Natural killer cell (primary cell): ENCODE results near the gene CAST. TPM values are rescaled to one million over a fixed set of nuclear protein-coding genes. Genes with fewer than 3 reads are reported as not detected.
A peak's percentile ranks its signal among the peaks of the same experiment; 100 is the strongest.

Source experiments
- ATAC-seq, 3 donors: fragments of 150-1000 bp in 2 of 3; fragments of 200-7000 bp in 1 of 3; cut with Tn5 transposase; 1 replicate in 1 of 3; 2 replicates in 2 of 3; pipeline ENCODE4 v1.10.0; 2021; ENCODE audit warnings: mild to moderate bottlenecking in 2 of 3, moderate library complexity in 2 of 3
- DNase-seq, 2 donors: peaks; one replicate each; pipeline versions ENCODE4 v3.0.0 to v3.0.0-alpha.2; 2013 to 2021; ENCODE audit warnings: mixed read lengths in 1 of 2
- H3K27ac ChIP-seq: one replicate; pipeline ENCODE4 v1.5.1; 2013; ENCODE audit warnings: mild to moderate bottlenecking, low read length
- H3K27me3 ChIP-seq: one replicate; pipeline ENCODE4 v1.6.1; 2013; ENCODE audit warnings: low read length; ENCODE audit not compliant: control insufficient read depth, insufficient read depth
- H3K36me3 ChIP-seq: one replicate; pipeline ENCODE4 v1.6.1; 2013; ENCODE audit warnings: low read length; ENCODE audit not compliant: control insufficient read depth, insufficient read depth
- H3K4me1 ChIP-seq: one replicate; pipeline ENCODE4 v1.6.1; 2013; ENCODE audit warnings: low read length; ENCODE audit not compliant: control insufficient read depth, insufficient read depth
- H3K4me3 ChIP-seq: one replicate; pipeline ENCODE4 v1.5.1; 2013; ENCODE audit warnings: low read length
- H3K9me3 ChIP-seq: one replicate; pipeline ENCODE4 v1.6.1; 2013; ENCODE audit warnings: low read length; ENCODE audit not compliant: control insufficient read depth, insufficient read depth
- H3K27ac Mint-ChIP-seq, 2 donors: one replicate each; pipeline ENCODE4 v1.8.0; 2022; ENCODE audit warnings: mild to moderate bottlenecking in 2 of 2, mixed read lengths in 2 of 2, moderate library complexity in 1 of 2
- H3K27me3 Mint-ChIP-seq, 2 donors: one replicate each; pipeline ENCODE4 v1.8.0; 2022; ENCODE audit warnings: low read depth in 2 of 2, mixed read lengths in 2 of 2
- H3K36me3 Mint-ChIP-seq: one replicate; pipeline ENCODE4 v1.8.0; 2022; ENCODE audit warnings: mixed read lengths
- H3K4me1 Mint-ChIP-seq, 2 donors: one replicate each; pipeline ENCODE4 v1.8.0; 2022; ENCODE audit warnings: mixed read lengths in 2 of 2
- H3K4me3 Mint-ChIP-seq: one replicate; pipeline ENCODE4 v1.8.0; 2022; ENCODE audit warnings: mild to moderate bottlenecking, moderate library complexity, mixed read lengths
- H3K9me3 Mint-ChIP-seq, 2 donors: one replicate each; pipeline ENCODE4 v1.8.0; 2022; ENCODE audit warnings: mixed read lengths in 2 of 2
- CTCF ChIP-seq: fragments of 200-600 bp; IDR thresholded peaks from one replicate; pipeline ENCODE4 v1.8.0; 2022; ENCODE audit warnings: antibody characterized with exemption
- WGBS: methylation state at CpG from one replicate; pipeline ENCODE4 v1.1.7; 2013; ENCODE audit warnings: missing lambda C conversion rate; ENCODE audit not compliant: insufficient coverage; 5-methylcytosine and 5-hydroxymethylcytosine counted together
- intact Hi-C: fragments of 100-400 bp; cut with micrococcal nuclease; formaldehyde crosslinking; loops from one replicate; pipeline ENCODE4 v1.14.2; 2022
- total RNA-seq, 4 donors: library from RNA; stranded (reverse); fragments of 120-200 nt in 1 of 4; gene quantifications; one replicate each; pipeline versions ENCODE4 v1.2.3 to v1.2.4, GENCODE V29; 2013 to 2022

The CAST gene
- total RNA-seq, 3 donors from 2014 or later (not counting 1 experiment from before 2014, with no cell fraction given), result 364 to 414 (median 376) TPM

GRCh38 chr5:96654209-96654608, 8.0 kb upstream of the CAST start:
- Mint-ChIP-seq H3K9me3 (no peaks in the 10 kb centered on the region), H3K4me1 (peaks cover 59 to 60% of the 10 kb centered on the region in 2 donors), H3K4me3 (peak overlapping the region; percentile 84), H3K36me3 (no peaks in the 10 kb centered on the region), H3K27me3 (peaks cover 0 to 7% of the 10 kb centered on the region in 2 donors), H3K27ac (peak overlapping the region; percentile 78)
- Histone ChIP-seq H3K27ac (peak overlapping the region; percentile 42), H3K27me3 (no peaks in the 10 kb centered on the region), H3K36me3 (no peaks in the 10 kb centered on the region), H3K4me3 (no peak overlapping the region), H3K4me1 (peaks cover 21% of the 10 kb centered on the region), H3K9me3 (no peaks in the 10 kb centered on the region)
- intact Hi-C loops, result no loop called here
- DNase-seq, result no peak
- no peak for ATAC-seq
- no peak for TF ChIP-seq CTCF
- 36% methylated on average over 3 of the region's 4 CpGs for WGBS

GRCh38 chr5:96655085-96655484, 7.1 kb upstream of the CAST start:
- no peaks in the 10 kb centered on the region for H3K36me3 ChIP-seq
- peak overlapping the region; percentile 84 for H3K4me3 Mint-ChIP-seq
- WGBS, result 96% methylated on average over 3 of the region's 3 CpGs
- DNase-seq, result no peak
- H3K9me3 ChIP-seq, result no peaks in the 10 kb centered on the region
- peaks cover 0 to 7% of the 10 kb centered on the region in 2 donors for H3K27me3 Mint-ChIP-seq
- no peaks in the 10 kb centered on the region for H3K9me3 Mint-ChIP-seq
- H3K27me3 ChIP-seq, result no peaks in the 10 kb centered on the region
- H3K4me3 ChIP-seq, result no peak overlapping the region
- H3K27ac ChIP-seq, result no peak overlapping the region
- H3K4me1 ChIP-seq, result peaks cover 28% of the 10 kb centered on the region
- no peak for ATAC-seq
- TF ChIP-seq CTCF, result no peak
- H3K36me3 Mint-ChIP-seq, result no peaks in the 10 kb centered on the region
- H3K4me1 Mint-ChIP-seq, result peaks cover 63 to 64% of the 10 kb centered on the region in 2 donors
- intact Hi-C loops, result loop anchor here (5.0 kb wide), 1 partner anchor 162 kb away; no protein-coding TSS in a partner anchor
- peak overlapping the region; percentile 78 for H3K27ac Mint-ChIP-seq

GRCh38 chr5:96655506-96655905, 6.7 kb upstream of the CAST start:
- 100% methylated on average over 1 of the region's 1 CpG for WGBS
- TF ChIP-seq CTCF, result no peak
- no peaks in the 10 kb centered on the region for H3K9me3 Mint-ChIP-seq
- Histone ChIP-seq H3K9me3 (no peaks in the 10 kb centered on the region), H3K4me3 (no peak overlapping the region), H3K27ac (peak overlapping the region; percentile 9), H3K27me3 (no peaks in the 10 kb centered on the region), H3K36me3 (no peaks in the 10 kb centered on the region), H3K4me1 (peaks cover 31% of the 10 kb centered on the region)
- DNase-seq (no peak), ATAC-seq (peak in 1 of 3 donors; percentile 46)
- intact Hi-C loops, result loop anchor here (5.0 kb wide), 1 partner anchor 162 kb away; no protein-coding TSS in a partner anchor
- peak overlapping the region; percentile 84 for H3K4me3 Mint-ChIP-seq
- H3K36me3 Mint-ChIP-seq, result no peaks in the 10 kb centered on the region
- H3K27me3 Mint-ChIP-seq, result peaks cover 0 to 7% of the 10 kb centered on the region in 2 donors
- H3K4me1 Mint-ChIP-seq, result peaks cover 68% of the 10 kb centered on the region in 2 donors
- peak overlapping the region; percentile 78 for H3K27ac Mint-ChIP-seq

GRCh38 chr5:96657068-96657467, 5.1 kb upstream of the CAST start:
- peaks cover 39% of the 10 kb centered on the region for H3K4me1 ChIP-seq
- H3K27me3 ChIP-seq, result no peaks in the 10 kb centered on the region
- no peak overlapping the region for H3K27ac ChIP-seq
- Mint-ChIP-seq H3K36me3 (no peaks in the 10 kb centered on the region), H3K27ac (peak overlapping the region; percentile 78), H3K4me1 (peaks cover 75 to 76% of the 10 kb centered on the region in 2 donors), H3K4me3 (peak overlapping the region; percentile 82), H3K9me3 (no peaks in the 10 kb centered on the region), H3K27me3 (peaks cover 0 to 1% of the 10 kb centered on the region in 2 donors)
- intact Hi-C loops, result loop anchor here (5.0 kb wide), 1 partner anchor 160 kb away; no protein-coding TSS in a partner anchor
- 13% methylated on average over 2 of the region's 3 CpGs for WGBS
- H3K4me3 ChIP-seq, result no peak overlapping the region
- DNase-seq, result peak; percentile 63 to 69
- no peak for TF ChIP-seq CTCF
- H3K9me3 ChIP-seq, result no peaks in the 10 kb centered on the region
- no peaks in the 10 kb centered on the region for H3K36me3 ChIP-seq
- ATAC-seq, result peak; percentile 37 to 63 (median 63)
